ENCODE measurements around the gene DAGLA. TPM values are rescaled to one million over a fixed set of nuclear protein-coding genes. Genes with fewer than 3 reads are reported as not detected.

DAGLA gene
- total RNA-seq, 3 donors from 2014 or later = 2.4 to 4.5 (median 3.3) TPM

DNA sequence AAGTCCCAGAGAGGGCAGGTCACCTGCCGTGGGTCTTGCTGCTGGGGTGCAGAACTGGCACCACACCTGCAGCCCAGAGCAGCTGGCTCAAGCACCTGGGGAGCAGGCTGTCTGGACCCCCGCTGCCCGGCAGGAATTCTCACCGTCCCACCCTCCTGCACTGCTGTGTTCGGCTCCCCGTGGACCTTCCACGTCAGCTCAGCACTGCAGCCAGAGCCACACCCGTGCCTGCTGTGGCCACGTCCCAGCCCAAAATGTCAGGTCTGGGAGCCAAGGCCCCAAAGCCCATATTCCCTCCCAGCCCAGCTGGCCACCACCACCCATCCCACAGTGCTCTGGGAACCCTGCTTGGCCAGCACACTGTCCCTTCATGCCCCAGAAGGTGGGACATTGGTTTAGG, 44.2 kb downstream of the DAGLA start:
- TF ChIP-seq, protein P1, sequence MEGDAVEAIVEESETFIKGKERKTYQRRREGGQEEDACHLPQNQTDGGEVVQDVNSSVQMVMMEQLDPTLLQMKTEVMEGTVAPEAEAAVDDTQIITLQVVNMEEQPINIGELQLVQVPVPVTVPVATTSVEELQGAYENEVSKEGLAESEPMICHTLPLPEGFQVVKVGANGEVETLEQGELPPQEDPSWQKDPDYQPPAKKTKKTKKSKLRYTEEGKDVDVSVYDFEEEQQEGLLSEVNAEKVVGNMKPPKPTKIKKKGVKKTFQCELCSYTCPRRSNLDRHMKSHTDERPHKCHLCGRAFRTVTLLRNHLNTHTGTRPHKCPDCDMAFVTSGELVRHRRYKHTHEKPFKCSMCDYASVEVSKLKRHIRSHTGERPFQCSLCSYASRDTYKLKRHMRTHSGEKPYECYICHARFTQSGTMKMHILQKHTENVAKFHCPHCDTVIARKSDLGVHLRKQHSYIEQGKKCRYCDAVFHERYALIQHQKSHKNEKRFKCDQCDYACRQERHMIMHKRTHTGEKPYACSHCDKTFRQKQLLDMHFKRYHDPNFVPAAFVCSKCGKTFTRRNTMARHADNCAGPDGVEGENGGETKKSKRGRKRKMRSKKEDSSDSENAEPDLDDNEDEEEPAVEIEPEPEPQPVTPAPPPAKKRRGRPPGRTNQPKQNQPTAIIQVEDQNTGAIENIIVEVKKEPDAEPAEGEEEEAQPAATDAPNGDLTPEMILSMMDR (IDR thresholded peaks at IDR 0.05) = no peak
- TF ChIP-seq POLR2AphosphoS5 (IDR thresholded peaks at IDR 0.05) = no peak
- H3K4me3 ChIP-seq = no peak overlapping the region

DNA sequence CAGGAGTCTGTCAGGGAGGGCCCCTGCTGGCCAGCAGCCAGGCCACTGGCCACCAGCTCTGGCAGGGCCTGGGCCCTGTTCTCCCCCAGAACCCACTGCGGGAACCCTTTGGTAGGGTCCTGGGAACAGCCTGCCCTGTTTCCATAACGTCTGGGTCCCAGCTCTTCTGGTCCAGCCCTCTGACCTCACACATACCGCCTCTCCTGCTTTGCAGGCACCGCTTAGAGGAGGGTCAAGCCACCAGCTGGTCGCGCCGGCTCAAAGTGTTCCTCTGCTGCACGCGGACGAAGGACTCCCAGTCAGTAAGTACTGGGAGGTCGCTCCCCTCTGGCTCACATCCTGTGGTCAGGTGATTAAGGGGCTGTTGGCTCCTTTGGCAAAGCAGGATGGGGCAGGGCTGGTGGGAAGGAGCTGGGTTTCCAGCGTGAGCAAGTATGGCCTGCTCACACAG, 45.6 kb downstream of the DAGLA start:
- no peak for TF ChIP-seq POLR2AphosphoS5 (IDR thresholded peaks at IDR 0.05)
- no peak overlapping the region for H3K4me3 ChIP-seq
- no peaks in the 10 kb centered on the region for H3K9me3 ChIP-seq
- no peaks in the 10 kb centered on the region for H3K36me3 ChIP-seq
- no peaks in the 10 kb centered on the region for H3K4me1 ChIP-seq
- no peak overlapping the region for H3K27ac ChIP-seq
- no peaks in the 10 kb centered on the region for H3K27me3 ChIP-seq
- no peak for DNase-seq (ENCODE audit: low spot score in 2 of 2)
- intact Hi-C loops (cut with DNase I; ENCODE audit: low total_unique reads) = no loop called here

More for the DNA sequence above, 44.2 kb downstream of the DAGLA start:
- intact Hi-C loops (cut with DNase I; ENCODE audit: low total_unique reads) = no loop called here
- Histone ChIP-seq H3K9me3 (no peaks in the 10 kb centered on the region), H3K36me3 (no peaks in the 10 kb centered on the region), H3K4me1 (no peaks in the 10 kb centered on the region), H3K27me3 (no peaks in the 10 kb centered on the region), H3K27ac (no peak overlapping the region)
- no peak for DNase-seq (ENCODE audit: low spot score in 2 of 2)

DNA sequence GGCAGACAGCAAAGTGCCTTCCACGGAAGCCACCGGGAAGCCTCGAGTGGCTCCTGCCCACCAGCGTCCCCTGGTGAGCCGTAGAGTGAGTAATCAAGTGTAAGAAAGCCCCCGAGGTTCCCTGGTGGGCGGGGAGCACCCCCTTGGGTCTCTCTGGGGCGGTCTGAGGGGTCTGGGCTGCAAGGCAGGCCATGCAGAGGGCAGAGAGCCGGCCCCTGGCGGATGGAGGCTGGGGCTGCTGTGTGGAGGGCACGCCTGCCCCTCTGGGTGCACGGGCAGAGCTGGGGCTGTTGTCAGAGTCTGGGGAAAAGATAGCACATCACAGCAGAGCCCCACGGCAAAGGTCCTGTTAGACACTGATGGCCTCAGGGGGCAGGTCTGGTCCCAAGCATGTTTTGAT, 46.6 kb downstream of the DAGLA start:
- intact Hi-C loops (cut with DNase I; ENCODE audit: low total_unique reads) = no loop called here
- no peak overlapping the region for H3K4me3 ChIP-seq
- H3K36me3 ChIP-seq = no peaks in the 10 kb centered on the region
- TF ChIP-seq, protein P1 (IDR thresholded peaks at IDR 0.05) = no peak
- TF ChIP-seq POLR2A (IDR thresholded peaks at IDR 0.05) = no peak
- TF ChIP-seq POLR2AphosphoS5 (IDR thresholded peaks at IDR 0.05) = no peak
- H3K9me3 ChIP-seq = no peaks in the 10 kb centered on the region
- DNase-seq (ENCODE audit: low spot score in 2 of 2) = no peak
- no peak overlapping the region for H3K27ac ChIP-seq
- no peaks in the 10 kb centered on the region for H3K4me1 ChIP-seq
- H3K27me3 ChIP-seq = no peaks in the 10 kb centered on the region

DNA sequence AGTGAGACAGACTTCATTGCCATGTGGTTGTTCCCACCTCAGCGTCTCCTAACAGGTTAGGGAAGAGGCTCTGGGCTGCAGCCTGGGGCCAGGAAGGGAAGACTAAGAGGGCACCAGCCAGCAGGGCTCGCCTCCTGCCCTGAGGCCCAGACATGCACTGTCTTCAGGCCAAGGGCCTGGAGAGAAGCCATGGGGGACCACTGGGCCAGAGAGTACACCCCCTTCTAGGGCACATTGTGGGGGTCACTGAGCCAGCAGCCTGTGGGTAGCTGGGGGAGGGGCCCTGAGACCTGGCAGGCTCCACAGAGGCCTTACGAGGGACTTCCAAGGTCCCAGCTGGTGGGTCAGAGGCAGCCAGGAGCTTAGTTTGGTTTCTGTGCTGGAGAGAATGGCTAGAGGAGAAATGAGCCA, 47.2 kb downstream of the DAGLA start:
- peaks cover 0 to 4% of the 10 kb centered on the region in 2 donors for H3K4me1 ChIP-seq
- intact Hi-C loops (cut with DNase I; ENCODE audit: low total_unique reads) = no loop called here
- DNase-seq (ENCODE audit: low spot score in 2 of 2) = no peak
- no peaks in the 10 kb centered on the region for H3K9me3 ChIP-seq
- H3K27me3 ChIP-seq = no peaks in the 10 kb centered on the region
- H3K4me3 ChIP-seq = no peak overlapping the region
- H3K27ac ChIP-seq = no peak overlapping the region
- no peak for TF ChIP-seq POLR2AphosphoS5 (IDR thresholded peaks at IDR 0.05)
- TF ChIP-seq, protein P1 (IDR thresholded peaks at IDR 0.05) = no peak
- no peak for TF ChIP-seq POLR2A (IDR thresholded peaks at IDR 0.05)
- no peaks in the 10 kb centered on the region for H3K36me3 ChIP-seq

DNA sequence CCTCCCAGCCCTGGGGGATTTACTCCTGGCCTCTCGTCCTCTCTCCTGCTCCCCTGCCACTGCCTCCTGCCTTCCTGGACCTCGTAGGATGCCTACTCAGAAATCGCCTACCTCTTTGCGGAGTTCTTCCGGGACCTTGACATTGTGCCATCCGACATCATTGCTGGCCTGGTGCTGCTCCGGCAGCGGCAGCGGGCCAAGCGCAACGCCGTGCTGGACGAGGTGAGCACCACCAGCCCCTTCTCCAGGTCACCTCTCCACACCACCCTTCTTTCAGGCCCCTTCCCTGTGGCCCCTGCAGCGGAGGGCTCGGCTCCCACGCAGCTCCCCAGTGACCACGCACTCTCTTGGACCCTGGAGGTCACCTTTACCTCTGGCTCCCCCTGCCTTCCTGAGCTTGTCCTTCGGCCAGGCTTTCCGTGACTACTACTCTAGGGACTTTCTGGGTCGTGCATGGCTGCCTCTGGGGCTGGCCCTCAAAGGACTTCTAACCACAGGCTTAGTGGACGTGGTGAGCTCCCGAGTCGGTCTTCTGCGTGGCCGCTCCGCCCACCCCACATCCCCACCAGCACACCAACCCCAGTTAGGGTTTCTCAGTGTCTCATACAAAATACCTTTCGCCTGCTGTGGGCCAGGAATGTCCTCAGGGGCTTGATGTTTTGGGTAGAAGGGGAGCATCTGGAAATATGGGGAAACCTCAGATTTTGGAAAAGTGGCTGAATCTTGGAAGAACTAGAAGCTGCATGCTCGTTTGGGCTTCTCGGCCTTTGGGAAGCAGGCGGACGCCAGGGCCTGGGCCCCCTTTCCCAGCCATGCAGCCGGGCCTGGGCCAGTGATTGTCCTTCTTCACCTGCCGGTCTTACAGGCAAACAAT, 48.1 kb downstream of the DAGLA start:
- no peak for DNase-seq (ENCODE audit: low spot score in 2 of 2)
- Histone ChIP-seq H3K9me3 (no peaks in the 10 kb centered on the region), H3K4me3 (no peak overlapping the region), H3K27me3 (no peaks in the 10 kb centered on the region), H3K4me1 (peaks cover 0 to 11% of the 10 kb centered on the region in 2 donors), H3K27ac (no peak overlapping the region), H3K36me3 (no peaks in the 10 kb centered on the region)
- TF ChIP-seq, protein P1 (IDR thresholded peaks at IDR 0.05) = no peak
- TF ChIP-seq POLR2A (IDR thresholded peaks at IDR 0.05) (no peak), POLR2AphosphoS5 (IDR thresholded peaks at IDR 0.05) (no peak)
- intact Hi-C loops (cut with DNase I; ENCODE audit: low total_unique reads) = no loop called here
